Type B pancreatic cell (in vitro differentiated cells): ENCODE results near the gene TTC28. TPM values are rescaled to one million over a fixed set of nuclear protein-coding genes. Genes with fewer than 3 reads are reported as not detected.

Experiments
- DNase-seq: peaks from one replicate; pipeline ENCODE4 v3.0.0; 2021; ENCODE audit warnings: mixed read lengths; ENCODE audit not compliant: unreplicated experiment; ENCODE audit errors: extremely low spot score
- H3K27ac Mint-ChIP-seq: 2 replicates; pipeline ENCODE4 v1.8.0; 2021; ENCODE audit warnings: mild to moderate bottlenecking, mixed read lengths
- H3K27me3 Mint-ChIP-seq: 2 replicates; pipeline ENCODE4 v1.8.0; 2021; ENCODE audit warnings: mixed read lengths
- H3K36me3 Mint-ChIP-seq: 2 replicates; pipeline ENCODE4 v1.8.0; 2021; ENCODE audit warnings: mixed read lengths
- H3K4me1 Mint-ChIP-seq: one replicate; pipeline ENCODE4 v1.8.0; 2021; ENCODE audit warnings: mixed read lengths; ENCODE audit not compliant: unreplicated experiment
- H3K4me3 Mint-ChIP-seq: 2 replicates; pipeline ENCODE4 v1.8.0; 2021; ENCODE audit warnings: mild to moderate bottlenecking, mixed read lengths
- H3K9me3 Mint-ChIP-seq: 2 replicates; pipeline ENCODE4 v1.8.0; 2021; ENCODE audit warnings: mixed read lengths
- CTCF ChIP-seq: fragments of 200-600 bp; sonication (generic); conservative IDR thresholded peaks from 2 replicates; pipeline ENCODE4 v1.5.0; 2021; ENCODE audit warnings: antibody characterized with exemption, mild to moderate bottlenecking
- total RNA-seq: library from RNA; stranded (reverse); gene quantifications from 2 replicates; pipeline ENCODE4 v1.2.1, GENCODE V29; 2021; ENCODE audit warnings: low replicate concordance

TTC28 gene
- total RNA-seq, 1 donor from 2014 or later = 59.2 TPM

- DNase-seq = peak; percentile 83
- peak; percentile 98 for TF ChIP-seq CTCF
- Mint-ChIP-seq H3K27me3 (no peaks in the 10 kb centered on the region), H3K4me1 (peaks cover 42% of the 10 kb centered on the region), H3K9me3 (no peaks in the 10 kb centered on the region), H3K27ac (peak overlapping the region; percentile 75), H3K4me3 (peak overlapping the region; percentile 72), H3K36me3 (peaks cover 3% of the 10 kb centered on the region)
These were observed 659.5 kb downstream of the TTC28 start for GRCh38 chr22:28019881-28020861.

GRCh38 chr22:28019360-28019759, 660.3 kb downstream of the TTC28 start:
- peak overlapping the region; percentile 39 for H3K4me3 Mint-ChIP-seq
- DNase-seq = no peak
- H3K27me3 Mint-ChIP-seq = no peaks in the 10 kb centered on the region
- H3K9me3 Mint-ChIP-seq = no peaks in the 10 kb centered on the region
- TF ChIP-seq CTCF = no peak
- peaks cover 3% of the 10 kb centered on the region for H3K36me3 Mint-ChIP-seq
- peak overlapping the region; percentile 75 for H3K27ac Mint-ChIP-seq
- H3K4me1 Mint-ChIP-seq = peaks cover 50% of the 10 kb centered on the region

GRCh38 chr22:28018461-28018927, 661.1 kb downstream of the TTC28 start:
- no peak overlapping the region for H3K27ac Mint-ChIP-seq
- DNase-seq = no peak
- peaks cover 51% of the 10 kb centered on the region for H3K4me1 Mint-ChIP-seq
- TF ChIP-seq CTCF = no peak
- H3K27me3 Mint-ChIP-seq = no peaks in the 10 kb centered on the region
- no peak overlapping the region for H3K4me3 Mint-ChIP-seq
- H3K9me3 Mint-ChIP-seq = no peaks in the 10 kb centered on the region
- H3K36me3 Mint-ChIP-seq = peaks cover 3% of the 10 kb centered on the region

GRCh38 chr22:28017859-28018258, 661.8 kb downstream of the TTC28 start:
- TF ChIP-seq CTCF = no peak
- Mint-ChIP-seq H3K9me3 (no peaks in the 10 kb centered on the region), H3K27ac (no peak overlapping the region), H3K27me3 (no peaks in the 10 kb centered on the region), H3K4me3 (no peak overlapping the region), H3K4me1 (peaks cover 51% of the 10 kb centered on the region), H3K36me3 (peaks cover 3% of the 10 kb centered on the region)
- no peak for DNase-seq

GRCh38 chr22:28017558-28017820, 662.2 kb downstream of the TTC28 start:
- H3K4me3 Mint-ChIP-seq = no peak overlapping the region
- H3K27me3 Mint-ChIP-seq = no peaks in the 10 kb centered on the region
- H3K9me3 Mint-ChIP-seq = no peaks in the 10 kb centered on the region
- DNase-seq = no peak
- H3K36me3 Mint-ChIP-seq = peaks cover 3% of the 10 kb centered on the region
- peaks cover 49% of the 10 kb centered on the region for H3K4me1 Mint-ChIP-seq
- H3K27ac Mint-ChIP-seq = no peak overlapping the region
- no peak for TF ChIP-seq CTCF
